Stimulated activated CD8-positive, alpha-beta memory T cell treated with anti-CD3 and anti-CD28 coated beads, Interleukin-7, amount 100 ng/mL, for 24 hours (primary cell): ENCODE measurements around the gene ZNF697.
"Not testable (repeated sequence)": the region's sequence is repeated elsewhere in the genome, so short reads cannot be mapped to it uniquely, and the experiment has no call there.

Source experiments
- DNase-seq: peaks from one replicate; pipeline ENCODE4 v3.0.0-alpha.2; 2020; ENCODE audit warnings: low read depth

Gene ZNF697

GRCh38 chr1:119602789-119603188 is 45.3 kb downstream of the ZNF697 start:
- DNase-seq: not testable (repeated sequence)

- DNase-seq: no peak
Measured at GRCh38 chr1:119602169-119602568, 45.9 kb downstream of the ZNF697 start.

GRCh38 chr1:119600976-119601375 is 47.1 kb downstream of the ZNF697 start:
- no peak for DNase-seq

- DNase-seq: no peak
Measured at GRCh38 chr1:119600561-119600960, 47.5 kb downstream of the ZNF697 start.

GRCh38 chr1:119595606-119596005 is 52.5 kb downstream of the ZNF697 start:
- DNase-seq: no peak

- no peak for DNase-seq
Measured at GRCh38 chr1:119595168-119595567, 52.9 kb downstream of the ZNF697 start.

GRCh38 chr1:119594376-119594775 is 53.7 kb downstream of the ZNF697 start:
- no peak for DNase-seq

GRCh38 chr1:119593805-119594204 is 54.3 kb downstream of the ZNF697 start:
- no peak for DNase-seq

- DNase-seq: no peak
Measured at GRCh38 chr1:119590393-119590792, 57.7 kb downstream of the ZNF697 start.

GRCh38 chr1:119588621-119589020 is 59.4 kb downstream of the ZNF697 start:
- no peak for DNase-seq

GRCh38 chr1:119587341-119587740 is 60.7 kb downstream of the ZNF697 start:
- DNase-seq: no peak

- not testable (repeated sequence) for DNase-seq
Measured at GRCh38 chr1:119585801-119586200, 62.3 kb downstream of the ZNF697 start.

GRCh38 chr1:119582801-119583200 is 65.3 kb downstream of the ZNF697 start:
- no peak for DNase-seq

GRCh38 chr1:119581076-119581475 is 67.0 kb downstream of the ZNF697 start:
- not testable (repeated sequence) for DNase-seq

- DNase-seq: no peak
Measured at GRCh38 chr1:119573886-119574285, 74.2 kb downstream of the ZNF697 start.

GRCh38 chr1:119569930-119570622 is 78.0 kb downstream of the ZNF697 start:
- DNase-seq: not testable (repeated sequence)
